Activated CD8-positive, alpha-beta memory T cell treated with anti-CD3 and anti-CD28 coated beads, Interleukin-2, amount 10 ng/mL, durations not matched to agents 7 days and 5 days (primary cell): Measurements from ENCODE around the gene ZNF565. TPM values are rescaled to one million over a fixed set of nuclear protein-coding genes. Genes with fewer than 3 reads are reported as not detected.

Source experiments
- ATAC-seq: fragments of 150-1000 bp; cut with Tn5 transposase; one replicate; pipeline ENCODE4 v1.10.0; 2021; ENCODE audit warnings: moderate library complexity
- CTCF ChIA-PET: fragments of 350-600 bp; sonication (Branson Sonifier 250); formaldehyde crosslinking; loops from one replicate; lab custom pipeline; 2021; ENCODE audit warnings: antibody characterized with exemption; lab: Charles Lee
- DNase-seq: peaks from one replicate; pipeline ENCODE4 v3.0.0-alpha.2; 2020
- H3K27ac Mint-ChIP-seq: one replicate; pipeline ENCODE4 v1.8.0; 2021; ENCODE audit warnings: mild to moderate bottlenecking, mixed read lengths
- H3K27me3 Mint-ChIP-seq: one replicate; pipeline ENCODE4 v1.8.0; 2021; ENCODE audit warnings: mixed read lengths
- H3K36me3 Mint-ChIP-seq: one replicate; pipeline ENCODE4 v1.8.0; 2021; ENCODE audit warnings: mild to moderate bottlenecking, mixed read lengths
- H3K4me1 Mint-ChIP-seq: one replicate; pipeline ENCODE4 v1.8.0; 2021; ENCODE audit warnings: mixed read lengths
- H3K4me3 Mint-ChIP-seq: one replicate; pipeline ENCODE4 v1.8.0; 2021; ENCODE audit warnings: mild to moderate bottlenecking, moderate library complexity, mixed read lengths
- H3K9me3 Mint-ChIP-seq: one replicate; pipeline ENCODE4 v1.8.0; 2022; ENCODE audit warnings: low read depth, mixed read lengths
- total RNA-seq, 2 experiments: library from RNA; stranded (reverse); gene quantifications; one replicate each; pipeline ENCODE4 v1.2.3, GENCODE V29; 2021

Gene ZNF565
- total RNA-seq, 2 experiments from 2014 or later = 1.6 to 2.3 TPM

GRCh38 chr19:36152019-36152351, 62.5 kb downstream of the ZNF565 start:
- ATAC-seq (no peak), DNase-seq (no peak)
- Mint-ChIP-seq H3K4me3 (no peak overlapping the region), H3K27ac (no peak overlapping the region), H3K4me1 (no peaks in the 10 kb centered on the region), H3K9me3 (no peaks in the 10 kb centered on the region), H3K27me3 (no peaks in the 10 kb centered on the region), H3K36me3 (peaks cover 23% of the 10 kb centered on the region)
- CTCF ChIA-PET = no interaction called here

GRCh38 chr19:36151144-36152018, 63.1 kb downstream of the ZNF565 start:
- DNase-seq = no peak
- CTCF ChIA-PET = interaction anchor here (2.2 kb wide), 1 partner anchor 24 kb away, joined by 7 read pairs; no protein-coding TSS in a partner anchor
- H3K9me3 Mint-ChIP-seq = no peaks in the 10 kb centered on the region
- H3K4me3 Mint-ChIP-seq = no peak overlapping the region
- H3K27ac Mint-ChIP-seq = no peak overlapping the region
- ATAC-seq = no peak
- no peaks in the 10 kb centered on the region for H3K27me3 Mint-ChIP-seq
- H3K4me1 Mint-ChIP-seq = no peaks in the 10 kb centered on the region
- peaks cover 26% of the 10 kb centered on the region for H3K36me3 Mint-ChIP-seq

- no peaks in the 10 kb centered on the region for H3K9me3 Mint-ChIP-seq
- CTCF ChIA-PET = interaction anchor here (0.6 to 2.2 kb wide), 2 partner anchors 19 to 23 kb away, joined by 3 to 7 read pairs; no protein-coding TSS in a partner anchor
- H3K27me3 Mint-ChIP-seq = no peaks in the 10 kb centered on the region
- ATAC-seq (no peak), DNase-seq (no peak)
- no peak overlapping the region for H3K4me3 Mint-ChIP-seq
- H3K4me1 Mint-ChIP-seq = no peaks in the 10 kb centered on the region
- peaks cover 34% of the 10 kb centered on the region for H3K36me3 Mint-ChIP-seq
- H3K27ac Mint-ChIP-seq = no peak overlapping the region
Observed at GRCh38 chr19:36150586-36150985, 63.9 kb downstream of the ZNF565 start.

GRCh38 chr19:36149673-36150406, 64.6 kb downstream of the ZNF565 start:
- Mint-ChIP-seq H3K4me3 (no peak overlapping the region), H3K9me3 (no peaks in the 10 kb centered on the region), H3K4me1 (no peaks in the 10 kb centered on the region), H3K36me3 (peaks cover 40% of the 10 kb centered on the region), H3K27ac (no peak overlapping the region), H3K27me3 (no peaks in the 10 kb centered on the region)
- DNase-seq = no peak
- CTCF ChIA-PET = interaction anchor here (0.6 to 2.2 kb wide), 3 partner anchors 20 to 22 kb away, joined by 3 to 7 read pairs (median 3); no protein-coding TSS in a partner anchor
- ATAC-seq = no peak

GRCh38 chr19:36144624-36145023, 69.8 kb downstream of the ZNF565 start:
- no peak for ATAC-seq
- DNase-seq = no peak
- H3K4me1 Mint-ChIP-seq = peaks cover 14% of the 10 kb centered on the region
- H3K27ac Mint-ChIP-seq = no peak overlapping the region
- H3K9me3 Mint-ChIP-seq = no peaks in the 10 kb centered on the region
- H3K4me3 Mint-ChIP-seq = no peak overlapping the region
- CTCF ChIA-PET = interaction anchor here (1.0 to 1.3 kb wide), 2 partner anchors 18 to 25 kb away, joined by 4 to 6 read pairs; no protein-coding TSS in a partner anchor
- peaks cover 49% of the 10 kb centered on the region for H3K36me3 Mint-ChIP-seq
- no peaks in the 10 kb centered on the region for H3K27me3 Mint-ChIP-seq

GRCh38 chr19:36142496-36142895, 72.0 kb downstream of the ZNF565 start:
- no peaks in the 10 kb centered on the region for H3K27me3 Mint-ChIP-seq
- CTCF ChIA-PET = interaction anchor here (0.6 kb wide), 1 partner anchor 27 kb away, joined by 3 read pairs; no protein-coding TSS in a partner anchor
- DNase-seq (no peak), ATAC-seq (no peak)
- H3K27ac Mint-ChIP-seq = no peak overlapping the region
- H3K4me3 Mint-ChIP-seq = no peak overlapping the region
- peaks cover 17% of the 10 kb centered on the region for H3K4me1 Mint-ChIP-seq
- no peaks in the 10 kb centered on the region for H3K9me3 Mint-ChIP-seq
- H3K36me3 Mint-ChIP-seq = peaks cover 44% of the 10 kb centered on the region

GRCh38 chr19:36142046-36142445, 72.4 kb downstream of the ZNF565 start:
- no peaks in the 10 kb centered on the region for H3K9me3 Mint-ChIP-seq
- H3K4me3 Mint-ChIP-seq = no peak overlapping the region
- ATAC-seq (no peak), DNase-seq (no peak)
- H3K27me3 Mint-ChIP-seq = no peaks in the 10 kb centered on the region
- peaks cover 18% of the 10 kb centered on the region for H3K4me1 Mint-ChIP-seq
- no peak overlapping the region for H3K27ac Mint-ChIP-seq
- CTCF ChIA-PET = interaction anchor here (0.6 kb wide), 1 partner anchor 28 kb away, joined by 3 read pairs; no protein-coding TSS in a partner anchor
- H3K36me3 Mint-ChIP-seq = peaks cover 41% of the 10 kb centered on the region

GRCh38 chr19:36141039-36141927, 73.2 kb downstream of the ZNF565 start:
- CTCF ChIA-PET = interaction anchor here (2.7 kb wide), 1 partner anchor 13 kb away, joined by 17 read pairs; no protein-coding TSS in a partner anchor
- Mint-ChIP-seq H3K27ac (peak overlapping the region; percentile 93), H3K4me3 (peak overlapping the region; percentile 93), H3K9me3 (no peaks in the 10 kb centered on the region), H3K36me3 (peaks cover 36% of the 10 kb centered on the region), H3K27me3 (no peaks in the 10 kb centered on the region), H3K4me1 (peaks cover 24% of the 10 kb centered on the region)
- ATAC-seq (peak; percentile 71), DNase-seq (peak; percentile 93)

- CTCF ChIA-PET = interaction anchor here (0.7 to 2.7 kb wide), 3 partner anchors 12 to 190 kb away, joined by 3 to 17 read pairs (median 3); no protein-coding TSS in a partner anchor
- no peaks in the 10 kb centered on the region for H3K27me3 Mint-ChIP-seq
- H3K4me3 Mint-ChIP-seq = peak overlapping the region; percentile 93
- DNase-seq = peak; percentile 72
- H3K9me3 Mint-ChIP-seq = no peaks in the 10 kb centered on the region
- H3K36me3 Mint-ChIP-seq = peaks cover 28% of the 10 kb centered on the region
- ATAC-seq = peak; percentile 30
- H3K27ac Mint-ChIP-seq = peak overlapping the region; percentile 93
- H3K4me1 Mint-ChIP-seq = peaks cover 28% of the 10 kb centered on the region
Observed at GRCh38 chr19:36140304-36141038, 74.0 kb downstream of the ZNF565 start.

GRCh38 chr19:36139473-36140303, 74.8 kb downstream of the ZNF565 start, which contains the start of gene CAPNS1:
CAPNS1 (plus strand) TSS chr19:36140066; CDS start chr19:36141012, 946 bp downstream.
- ATAC-seq (peak; percentile 81), DNase-seq (peak; percentile 97)
- no peaks in the 10 kb centered on the region for H3K9me3 Mint-ChIP-seq
- no peaks in the 10 kb centered on the region for H3K27me3 Mint-ChIP-seq
- H3K36me3 Mint-ChIP-seq = peaks cover 22% of the 10 kb centered on the region
- peaks cover 30% of the 10 kb centered on the region for H3K4me1 Mint-ChIP-seq
- H3K27ac Mint-ChIP-seq = peak within 1 kb of the TSS; percentile 93
- peak within 1 kb of the TSS; percentile 93 for H3K4me3 Mint-ChIP-seq
- CTCF ChIA-PET = interaction anchor here (0.7 to 2.7 kb wide), 4 partner anchors 11 to 190 kb away, joined by 3 to 17 read pairs (median 3); no protein-coding TSS in a partner anchor

- no peaks in the 10 kb centered on the region for H3K27me3 Mint-ChIP-seq
- H3K36me3 Mint-ChIP-seq = peaks cover 19% of the 10 kb centered on the region
- peak overlapping the region; percentile 93 for H3K4me3 Mint-ChIP-seq
- H3K9me3 Mint-ChIP-seq = no peaks in the 10 kb centered on the region
- H3K4me1 Mint-ChIP-seq = peaks cover 30% of the 10 kb centered on the region
- peak overlapping the region; percentile 93 for H3K27ac Mint-ChIP-seq
- CTCF ChIA-PET = interaction anchor here (1.1 to 2.7 kb wide), 2 partner anchors 10 to 15 kb away, joined by 3 to 17 read pairs; no protein-coding TSS in a partner anchor
- ATAC-seq = no peak
- no peak for DNase-seq
Observed at GRCh38 chr19:36139120-36139472, 75.4 kb downstream of the ZNF565 start.
